Measurements from ENCODE around the gene UBE2E2. TPM values are rescaled to one million over a fixed set of nuclear protein-coding genes. Genes with fewer than 3 reads are reported as not detected.

UBE2E2 gene
- 47.6 to 52.9 TPM (median 48.3 TPM) in 5 replicates for total RNA-seq (2022; extraction: Qiagen RNA extraction)

DNA sequence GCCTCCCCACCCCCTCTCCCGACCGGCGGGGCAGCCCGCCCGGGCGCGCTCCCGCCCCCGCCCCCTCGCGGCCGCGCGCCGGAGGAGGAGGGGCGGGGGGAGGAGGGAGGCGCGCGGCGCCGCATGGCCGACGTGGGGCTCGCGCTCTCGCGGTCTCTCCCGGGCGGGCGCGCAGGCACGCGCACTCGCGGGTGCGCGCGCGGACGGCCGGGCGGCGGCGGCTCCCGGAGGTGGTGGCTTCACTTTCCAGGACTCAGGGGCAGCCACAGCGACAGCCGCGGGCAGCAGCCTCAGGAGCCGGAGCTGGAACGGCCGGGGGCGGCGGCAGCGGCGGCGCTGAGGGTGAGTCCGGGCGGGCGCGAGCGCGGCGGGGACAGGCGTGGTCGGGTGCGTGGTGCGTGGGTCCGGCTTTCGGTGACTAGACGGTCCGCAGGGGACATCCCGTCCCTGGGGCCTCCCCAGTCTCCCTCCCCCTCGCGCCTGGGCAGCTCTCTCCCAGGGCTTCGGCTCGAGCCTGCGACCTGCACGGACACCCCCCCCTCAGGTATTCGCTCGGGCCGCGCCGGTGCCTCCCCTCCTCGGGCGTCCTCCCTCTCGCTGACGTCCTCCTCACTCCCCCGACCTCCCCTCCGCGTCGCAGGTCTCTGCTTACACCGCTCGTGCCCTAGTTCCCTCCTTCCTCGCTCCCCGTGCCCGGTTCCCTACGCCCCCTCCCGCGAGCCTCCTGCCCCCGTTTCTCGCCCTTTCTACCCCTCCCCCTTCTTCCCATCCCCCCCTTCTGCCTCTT lies at the start of gene UBE2E2:
Gene UBE2E2 (plus strand): TSS at position 407 of the 787 bp plus-strand sequence.

